ENCODE data around the gene RHNO1. TPM values are rescaled to one million over a fixed set of nuclear protein-coding genes. Genes with fewer than 3 reads are reported as not detected.

Gene RHNO1, protein sequence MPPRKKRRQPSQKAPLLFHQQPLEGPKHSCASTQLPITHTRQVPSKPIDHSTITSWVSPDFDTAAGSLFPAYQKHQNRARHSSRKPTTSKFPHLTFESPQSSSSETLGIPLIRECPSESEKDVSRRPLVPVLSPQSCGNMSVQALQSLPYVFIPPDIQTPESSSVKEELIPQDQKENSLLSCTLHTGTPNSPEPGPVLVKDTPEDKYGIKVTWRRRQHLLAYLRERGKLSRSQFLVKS
- 10 to 100 TPM; 30.1 to 49.4 TPM for total RNA-seq

DNA sequence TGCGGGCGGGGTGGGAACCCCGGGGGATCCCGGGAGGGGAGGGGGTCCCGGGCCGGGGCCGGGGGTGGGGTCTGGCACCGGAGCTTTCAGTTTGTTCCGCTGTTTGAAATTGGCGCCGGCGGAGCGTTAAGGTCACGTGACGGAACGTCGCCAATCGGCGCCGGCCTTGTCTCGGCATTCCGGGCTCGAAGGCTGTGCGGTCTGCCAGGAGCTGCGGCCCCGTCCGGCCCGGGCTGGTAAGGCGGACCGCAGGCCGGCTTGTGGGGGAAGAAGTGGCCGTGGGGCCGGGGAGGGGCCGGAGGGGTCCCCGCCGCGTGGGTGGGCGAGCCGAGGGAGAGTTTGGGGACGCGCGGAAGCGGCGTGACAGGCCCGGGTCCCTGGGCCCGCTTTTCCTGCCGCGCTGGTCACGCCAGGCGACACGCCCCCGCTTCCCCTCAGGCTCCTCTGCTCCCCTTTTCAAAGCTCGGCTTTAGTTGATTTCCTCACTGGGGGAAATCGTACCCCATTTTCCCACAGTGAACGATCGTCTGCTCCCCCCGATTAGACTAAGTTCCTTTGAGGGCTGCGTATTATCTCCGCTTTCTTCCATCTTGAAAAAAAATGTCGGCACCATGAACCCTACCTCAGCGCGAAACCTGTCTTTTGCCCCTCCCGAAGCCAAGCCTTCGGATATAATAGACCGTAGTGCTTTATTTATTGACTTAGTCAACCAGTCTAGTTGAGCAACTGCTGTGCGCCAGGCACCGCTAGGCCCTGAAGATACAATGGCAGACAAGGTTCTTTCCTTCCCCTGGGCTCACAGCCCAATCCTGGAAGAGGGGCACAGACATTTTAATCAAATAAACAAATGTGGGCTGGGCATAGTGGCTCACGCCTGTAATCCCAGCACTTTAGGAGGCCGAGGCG lies at the start of gene RHNO1, which contains the start of gene FOXM1:
RHNO1 (plus strand) TSS at position 177 of the 906 bp plus-strand sequence. CDS start 8,144 bp downstream, outside the sequence.
FOXM1 (minus strand) TSS at position 128 of the 906 bp plus-strand sequence. CDS start 2,696 bp downstream, outside the sequence.
- ATAC-seq: peak; percentile 86 to 88
- Mint-ChIP-seq H3K27ac (peak within 1 kb of the TSS; percentile 96 to 99), H3K9me3 (no peaks in the 10 kb centered on the region), H3K36me3 (peaks cover 31 to 37% of the 10 kb centered on the region in 2 donors)
- DNase-seq (ENCODE audit: low spot score in 2 of 2): peak; percentile 82 to 90

DNA sequence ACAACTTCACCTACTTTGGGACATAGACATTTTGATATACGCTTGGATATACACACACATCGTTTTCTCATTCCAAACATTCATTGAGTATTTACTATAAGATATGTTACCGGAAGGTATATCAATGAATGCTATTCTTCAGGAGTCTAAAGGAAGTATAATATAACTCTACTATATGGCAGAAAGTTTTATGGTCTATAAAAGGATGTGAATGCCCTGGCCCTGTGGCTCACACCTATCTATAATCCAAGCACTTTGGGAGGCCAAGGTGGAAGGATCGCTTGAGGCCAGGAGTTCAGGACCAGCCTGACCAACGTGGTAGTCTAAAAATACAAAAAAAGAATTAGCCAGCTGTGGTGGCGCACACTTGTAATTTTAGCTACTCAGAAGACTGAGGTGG lies 47.7 kb upstream of the RHNO1 start:
- ATAC-seq: no peak
- peaks cover 0 to under 1% of the 10 kb centered on the region in 2 donors for H3K36me3 Mint-ChIP-seq
- no peak for DNase-seq (ENCODE audit: low spot score in 2 of 2)
- H3K27ac Mint-ChIP-seq: peak overlapping the region in 1 of 2 donors; percentile 72
- no peaks in the 10 kb centered on the region for H3K9me3 Mint-ChIP-seq

DNA sequence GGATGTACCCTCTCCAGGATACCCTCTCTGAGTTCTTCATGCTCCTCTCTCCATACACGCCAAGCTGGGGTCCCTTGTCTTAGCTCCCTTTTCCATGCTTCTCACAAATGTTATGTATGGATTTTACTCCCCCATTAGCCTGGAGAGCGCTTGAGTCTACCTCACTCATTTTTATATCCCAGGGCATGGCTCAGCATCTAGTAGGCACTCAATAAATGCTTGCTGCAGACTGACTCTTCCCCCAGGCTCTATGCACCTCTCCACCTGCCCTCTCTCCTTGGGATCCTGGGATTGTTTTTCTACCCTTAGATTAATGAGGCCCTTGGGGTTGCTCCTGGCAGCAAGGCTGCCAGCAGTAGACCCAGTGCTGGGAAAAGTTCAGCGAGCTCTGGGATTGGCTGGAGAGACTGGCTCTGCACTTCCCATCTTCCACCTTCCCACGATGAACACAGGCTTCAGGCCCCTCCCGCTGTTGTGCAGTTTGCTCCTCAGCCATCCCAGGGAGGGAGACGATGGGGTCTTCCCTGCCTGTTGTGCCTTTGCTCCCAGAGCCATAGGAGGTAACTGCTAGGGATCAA lies 44.4 kb upstream of the RHNO1 start:
- Mint-ChIP-seq H3K9me3 (no peaks in the 10 kb centered on the region), H3K27ac (peak overlapping the region in 1 of 2 donors; percentile 75), H3K36me3 (no peaks in the 10 kb centered on the region)
- ATAC-seq (no peak), DNase-seq (ENCODE audit: low spot score in 2 of 2) (no peak)

DNA sequence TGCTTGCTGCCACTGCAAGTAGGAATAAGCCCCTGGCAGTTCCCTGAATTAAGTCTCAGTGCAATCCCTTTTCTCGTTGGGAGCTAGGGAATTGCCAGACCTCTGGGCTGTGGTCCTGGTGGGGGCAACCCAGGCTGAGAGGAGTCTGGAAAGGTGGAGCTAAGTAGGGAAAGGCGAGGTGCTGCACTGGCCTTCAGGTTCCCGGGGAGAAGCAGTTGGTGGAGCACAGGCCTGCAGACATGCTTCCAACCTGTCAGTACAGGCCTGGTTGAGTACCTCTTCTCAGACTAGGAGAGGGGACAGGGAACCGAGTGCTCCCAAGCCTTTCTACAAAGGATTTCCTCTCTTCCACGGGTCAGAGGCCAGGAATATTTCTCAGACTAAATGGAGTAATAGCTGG lies 43.7 kb upstream of the RHNO1 start:
- H3K36me3 Mint-ChIP-seq: peaks cover 0 to 3% of the 10 kb centered on the region in 2 donors
- H3K9me3 Mint-ChIP-seq: no peaks in the 10 kb centered on the region
- ATAC-seq (no peak), DNase-seq (ENCODE audit: low spot score in 2 of 2) (no peak)
- peak overlapping the region in 1 of 2 donors; percentile 30 for H3K27ac Mint-ChIP-seq

DNA sequence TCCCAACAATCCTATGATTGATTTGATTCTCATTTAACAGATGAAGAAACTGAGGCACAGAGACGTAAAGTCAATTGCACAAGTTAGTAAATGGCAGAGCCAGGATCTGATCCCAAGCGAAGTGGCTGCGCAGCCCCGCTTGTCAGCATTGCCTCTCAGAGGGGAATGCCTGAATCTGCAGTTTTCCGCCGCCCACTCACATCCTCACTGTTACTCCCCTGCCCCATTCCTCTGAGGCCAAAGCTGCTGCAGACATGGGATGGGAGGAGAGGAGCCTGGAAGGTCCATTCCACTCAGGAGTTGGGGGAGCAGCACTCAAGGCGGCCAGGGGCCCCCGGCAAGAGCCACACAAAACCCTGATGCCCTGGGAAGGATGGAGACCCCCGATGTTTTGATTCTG lies 43.2 kb upstream of the RHNO1 start:
- H3K27ac Mint-ChIP-seq: peak overlapping the region in 1 of 2 donors; percentile 30
- no peaks in the 10 kb centered on the region for H3K9me3 Mint-ChIP-seq
- ATAC-seq (no peak), DNase-seq (ENCODE audit: low spot score in 2 of 2) (no peak)
- peaks cover 0 to 5% of the 10 kb centered on the region in 2 donors for H3K36me3 Mint-ChIP-seq

DNA sequence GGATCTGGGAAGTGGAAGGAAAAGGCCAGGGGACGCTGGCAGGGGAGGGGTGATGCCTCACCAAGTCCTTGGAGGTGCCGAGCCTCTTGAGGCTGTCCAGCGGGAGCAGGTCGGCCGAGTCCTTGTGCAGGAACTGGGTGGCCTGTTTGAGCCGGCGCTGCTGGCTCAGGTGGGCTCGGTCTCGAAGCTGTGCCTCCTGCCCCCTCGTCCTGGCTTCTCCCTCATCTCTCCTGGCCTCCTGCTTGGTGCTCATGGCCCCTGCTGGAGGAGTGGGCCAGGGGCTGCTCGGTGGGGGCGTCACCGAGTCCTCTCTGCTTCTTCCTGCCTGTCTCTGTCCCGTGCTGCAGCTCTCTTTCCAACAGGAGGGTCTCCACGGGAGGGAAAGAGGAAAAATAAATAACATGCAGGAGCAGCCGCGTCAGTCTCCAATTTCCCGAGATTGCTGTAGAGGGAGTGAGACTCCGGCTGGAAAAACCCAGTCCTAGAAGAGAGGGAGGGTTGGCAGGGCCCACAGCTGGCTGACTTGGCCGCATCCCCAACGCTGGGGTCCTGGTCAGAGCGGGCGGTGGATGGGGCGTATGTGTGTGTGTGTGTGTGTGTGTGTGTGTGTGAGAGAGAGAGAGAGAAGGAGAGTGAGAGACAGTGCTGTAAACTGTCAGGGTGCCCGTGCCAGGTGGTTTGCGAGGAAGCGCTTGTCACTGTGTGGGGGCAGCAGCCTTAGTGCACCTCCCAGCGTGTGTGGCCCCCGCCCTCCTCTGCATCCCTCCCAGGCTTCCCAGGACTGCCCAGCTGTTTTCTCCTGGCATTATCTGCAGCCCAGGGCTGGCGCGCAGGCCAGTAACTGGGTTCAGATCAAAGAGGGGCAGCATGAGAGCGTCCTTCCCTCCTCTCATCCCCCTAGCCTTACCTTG lies 42.2 kb upstream of the RHNO1 start, which contains the start of gene NRIP2:
NRIP2 (minus strand) TSS at position 455 of the 911 bp plus-strand sequence; CDS start at position 403, 52 bp downstream.
- Mint-ChIP-seq H3K9me3 (no peaks in the 10 kb centered on the region), H3K27ac (peak within 1 kb of the TSS; percentile 23 to 67), H3K36me3 (peaks cover 5 to 8% of the 10 kb centered on the region in 2 donors)
- ATAC-seq: no peak
- no peak for DNase-seq (ENCODE audit: low spot score in 2 of 2)

DNA sequence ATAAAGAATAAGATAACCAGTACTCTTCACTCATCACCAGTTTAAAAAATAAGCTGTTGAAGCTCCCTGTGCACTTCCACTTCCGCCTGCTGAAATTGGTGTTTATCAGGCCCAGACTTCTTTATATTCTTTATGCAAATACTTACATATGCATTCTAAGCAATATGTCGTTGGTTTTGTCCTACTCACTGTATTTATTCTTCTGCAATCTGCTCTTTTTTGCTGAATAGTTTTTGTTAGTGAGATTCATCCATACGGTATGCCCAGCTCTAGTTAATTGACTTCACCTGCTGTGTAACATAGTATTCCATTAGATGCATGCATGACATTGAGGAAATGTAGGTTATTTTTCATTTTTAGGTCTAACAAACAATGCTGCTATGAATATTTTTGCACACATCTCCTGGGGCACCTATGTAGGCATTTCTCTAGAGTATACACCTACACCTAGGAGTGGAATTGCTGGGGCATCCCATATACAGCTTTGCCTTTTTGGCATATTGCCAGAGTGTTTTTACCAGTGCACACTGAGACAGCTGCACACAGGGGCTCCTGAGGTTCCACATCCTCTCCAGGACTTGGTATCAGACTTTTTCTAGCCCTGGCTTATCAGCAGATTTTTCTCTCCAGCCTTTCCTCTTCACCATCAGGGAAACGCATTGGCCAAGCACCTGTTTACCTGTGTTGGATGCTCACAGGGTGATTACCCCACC lies 41.2 kb upstream of the RHNO1 start:
- ATAC-seq (no peak), DNase-seq (ENCODE audit: low spot score in 2 of 2) (no peak)
- H3K36me3 Mint-ChIP-seq: peaks cover 5 to 9% of the 10 kb centered on the region in 2 donors
- peak overlapping the region in 1 of 2 donors; percentile 67 for H3K27ac Mint-ChIP-seq
- no peaks in the 10 kb centered on the region for H3K9me3 Mint-ChIP-seq

DNA sequence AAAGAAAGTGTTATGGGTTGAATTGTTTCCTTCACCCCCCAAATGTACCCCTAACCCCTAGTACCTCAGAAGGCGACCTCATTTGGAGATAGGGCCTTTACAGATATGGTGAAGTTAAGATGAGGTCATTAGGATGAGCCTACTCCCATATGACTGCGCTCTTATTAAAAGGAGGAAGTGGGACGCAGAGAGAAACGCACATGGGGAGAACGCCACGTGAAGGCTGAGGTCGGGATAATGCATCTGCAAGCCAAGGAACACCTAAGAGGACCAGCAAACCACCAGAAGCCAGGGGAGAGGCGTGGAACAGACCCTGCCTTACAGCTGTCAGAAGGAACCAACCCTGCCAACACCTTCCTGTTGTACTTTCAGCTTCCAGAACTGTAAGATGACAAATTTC lies 40.4 kb upstream of the RHNO1 start:
- Mint-ChIP-seq H3K36me3 (peaks cover 5 to 9% of the 10 kb centered on the region in 2 donors), H3K9me3 (no peaks in the 10 kb centered on the region), H3K27ac (no peak overlapping the region)
- no peak for DNase-seq (ENCODE audit: low spot score in 2 of 2)
- ATAC-seq: no peak

DNA sequence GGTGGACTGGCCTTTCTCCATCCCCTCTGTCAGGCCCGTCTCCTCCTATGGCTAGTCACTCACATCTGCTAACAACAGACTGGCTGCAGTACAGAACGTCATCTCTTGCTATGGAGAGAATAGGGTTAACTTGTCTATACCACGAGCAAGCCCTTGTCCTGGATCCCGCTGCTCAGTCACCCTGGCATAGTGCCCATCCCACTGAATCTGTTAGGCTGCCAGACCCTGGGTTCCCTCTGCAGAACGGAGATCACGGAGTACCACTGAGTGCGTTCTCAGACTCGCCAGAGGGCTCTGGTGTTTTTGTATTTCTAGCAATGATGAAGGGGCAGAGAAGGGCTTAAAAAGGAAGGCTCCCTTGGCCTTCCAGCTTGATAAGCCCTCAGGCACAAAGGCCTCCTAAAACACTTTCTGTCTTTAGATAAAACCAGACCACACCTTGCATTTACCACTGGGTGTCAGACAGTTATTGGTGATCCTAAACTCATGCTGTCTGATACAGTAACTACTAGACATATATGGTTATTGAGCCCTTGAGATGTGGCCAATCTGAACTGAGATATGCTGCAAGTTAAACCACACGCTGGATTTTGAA lies 35.9 kb upstream of the RHNO1 start:
- no peak for DNase-seq (ENCODE audit: low spot score in 2 of 2)
- Mint-ChIP-seq H3K9me3 (no peaks in the 10 kb centered on the region), H3K36me3 (peaks cover 5 to 9% of the 10 kb centered on the region in 2 donors), H3K27ac (no peak overlapping the region)
- ATAC-seq: no peak

DNA sequence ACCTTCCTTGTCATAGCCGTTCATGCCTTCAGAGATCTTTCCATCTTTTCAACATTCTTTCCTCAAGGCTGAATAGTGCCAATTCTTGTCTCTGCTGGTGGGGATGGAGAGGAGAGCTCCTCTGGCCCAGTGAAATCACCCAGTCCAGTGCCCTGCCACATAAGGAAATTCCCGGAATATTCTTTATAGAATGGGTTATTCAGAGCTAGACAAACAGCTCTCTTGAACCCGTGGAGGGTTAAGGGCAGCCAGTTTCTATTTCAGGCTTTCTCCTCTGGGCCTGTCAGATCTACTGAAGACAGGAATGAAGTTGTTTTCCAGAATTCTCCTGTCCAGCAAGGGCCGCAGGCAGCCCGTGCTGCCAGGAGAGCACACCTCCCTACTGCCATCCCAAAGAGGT lies 34.1 kb upstream of the RHNO1 start:
- ATAC-seq (no peak), DNase-seq (ENCODE audit: low spot score in 2 of 2) (no peak)
- H3K27ac Mint-ChIP-seq: no peak overlapping the region
- H3K9me3 Mint-ChIP-seq: no peaks in the 10 kb centered on the region
- peaks cover 5 to 9% of the 10 kb centered on the region in 2 donors for H3K36me3 Mint-ChIP-seq

DNA sequence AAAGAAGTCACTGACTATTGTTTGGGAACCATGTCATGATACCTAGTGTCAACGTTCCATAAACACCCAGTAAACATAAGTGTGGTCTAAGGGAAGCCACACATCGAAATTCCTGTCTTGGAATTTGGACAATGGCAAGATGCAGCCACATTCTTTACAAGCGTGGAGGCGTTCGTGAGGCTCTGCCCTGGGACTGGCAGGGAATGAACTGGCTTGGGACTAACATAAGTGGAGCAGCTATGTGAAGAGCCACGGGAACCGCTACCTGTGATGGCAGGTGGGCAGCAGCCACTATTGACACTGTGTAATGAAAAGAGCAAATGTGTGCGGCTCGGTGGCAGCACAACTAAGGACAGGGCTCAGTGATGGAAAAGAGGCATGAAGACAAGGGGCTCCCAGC lies 32.2 kb upstream of the RHNO1 start:
- ATAC-seq: no peak
- Mint-ChIP-seq H3K27ac (no peak overlapping the region), H3K36me3 (peaks cover 0 to 2% of the 10 kb centered on the region in 2 donors), H3K9me3 (no peaks in the 10 kb centered on the region)
- no peak for DNase-seq (ENCODE audit: low spot score in 2 of 2)

DNA sequence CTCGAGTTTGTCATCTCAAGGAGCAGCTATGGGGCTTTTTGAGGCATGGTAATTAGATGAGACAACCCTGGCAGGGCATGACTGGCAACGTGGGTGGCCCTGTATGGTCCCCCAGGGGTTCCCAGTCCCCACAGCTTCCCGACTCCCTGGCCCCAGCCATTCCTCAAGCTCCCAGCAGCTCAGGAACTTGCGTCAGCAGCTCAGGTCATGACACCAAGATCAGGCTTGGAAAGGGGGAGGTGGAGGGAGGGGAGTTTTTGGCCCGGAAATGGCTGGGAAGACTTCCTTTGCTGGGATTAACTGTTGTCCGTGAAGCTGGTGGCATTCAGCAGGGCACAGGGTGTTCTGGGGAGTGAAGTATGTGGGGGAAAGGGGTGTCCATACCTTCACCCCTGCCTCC lies 31.7 kb upstream of the RHNO1 start:
- Mint-ChIP-seq H3K27ac (no peak overlapping the region), H3K36me3 (no peaks in the 10 kb centered on the region), H3K9me3 (no peaks in the 10 kb centered on the region)
- DNase-seq (ENCODE audit: low spot score in 2 of 2): no peak
- ATAC-seq: no peak

DNA sequence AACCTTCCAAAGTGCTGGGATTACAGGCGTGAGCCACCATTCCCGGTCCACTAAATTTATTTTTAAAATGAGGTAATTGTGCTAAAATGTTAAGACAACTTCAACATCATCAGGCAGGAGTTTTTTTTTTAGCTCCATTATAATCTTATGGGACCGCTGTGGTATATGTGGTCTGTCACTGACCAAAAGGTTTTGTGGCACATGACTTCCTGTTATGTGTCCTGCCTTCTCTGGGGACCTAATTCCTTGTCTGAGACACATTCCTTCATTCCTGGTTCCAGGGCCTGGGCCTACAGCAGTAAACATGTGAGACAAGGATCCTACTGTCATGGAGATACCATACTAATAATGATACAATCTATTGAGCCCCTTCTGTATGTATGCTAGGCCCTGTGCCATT lies 25.1 kb upstream of the RHNO1 start:
- H3K36me3 Mint-ChIP-seq: no peaks in the 10 kb centered on the region
- H3K27ac Mint-ChIP-seq: no peak overlapping the region
- no peaks in the 10 kb centered on the region for H3K9me3 Mint-ChIP-seq
- no peak for ATAC-seq
- DNase-seq (ENCODE audit: low spot score in 2 of 2): no peak

DNA sequence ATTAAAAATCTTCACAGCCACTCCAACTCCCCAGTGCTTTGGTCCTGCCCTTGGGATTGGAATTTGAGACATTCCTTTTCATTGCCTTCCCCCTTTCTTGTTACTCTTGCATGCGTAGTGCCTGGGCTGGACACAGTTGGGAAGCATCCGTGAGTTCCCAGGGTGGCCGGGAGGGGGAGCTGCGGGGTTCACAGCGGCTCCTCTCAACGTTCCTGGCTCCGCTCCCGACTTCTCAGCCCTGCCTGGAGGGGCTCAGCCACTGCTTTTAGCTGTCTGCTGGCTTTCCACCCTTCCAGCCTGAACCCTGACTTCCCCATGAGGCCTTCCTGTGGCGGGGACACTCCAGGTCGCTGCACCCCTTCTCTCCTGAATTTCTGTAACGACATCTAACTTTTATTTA lies 23.4 kb upstream of the RHNO1 start:
- H3K27ac Mint-ChIP-seq: peak overlapping the region in 1 of 2 donors; percentile 54
- DNase-seq (ENCODE audit: low spot score in 2 of 2) (peak in 1 of 2 donors; percentile 64), ATAC-seq (peak; percentile 52 to 75)
- H3K9me3 Mint-ChIP-seq: no peaks in the 10 kb centered on the region
- peaks cover 0 to 3% of the 10 kb centered on the region in 2 donors for H3K36me3 Mint-ChIP-seq

All from activated naive CD4-positive, alpha-beta T cell treated with anti-CD3 and anti-CD28 coated beads, Interleukin-2, amount 50 U/mL, for 72 hours (primary cell).